Activated CD4-positive, alpha-beta T cell treated with anti-CD3 and anti-CD28 coated beads for 36 hours (primary cell): ENCODE data around the gene HDAC4. TPM values are rescaled to one million over a fixed set of nuclear protein-coding genes. Genes with fewer than 3 reads are reported as not detected.

Experiments used
- ATAC-seq: fragments of 200-7000 bp; cut with Tn5 transposase; one replicate; pipeline ENCODE4 v1.10.0; 2021; ENCODE audit warnings: mild to moderate bottlenecking, moderate library complexity
- CTCF ChIA-PET: fragments of 350-600 bp; sonication (Branson Sonifier 250); formaldehyde crosslinking; loops from one replicate; lab custom pipeline; 2021; ENCODE audit warnings: antibody characterized with exemption; lab: Charles Lee
- POLR2A ChIA-PET: fragments of 350-600 bp; sonication (Branson Sonifier 250); formaldehyde crosslinking; loops from one replicate; lab custom pipeline; 2021; ENCODE audit warnings: antibody characterized with exemption, inconsistent platforms; lab: Charles Lee
- DNase-seq: peaks from one replicate; pipeline ENCODE4 v3.0.0-alpha.2; 2020
- H3K27ac Mint-ChIP-seq: one replicate; pipeline ENCODE4 v1.8.0; 2021; ENCODE audit warnings: mixed read lengths
- H3K27me3 Mint-ChIP-seq: one replicate; pipeline ENCODE4 v1.8.0; 2021; ENCODE audit warnings: mixed read lengths
- H3K36me3 Mint-ChIP-seq: one replicate; pipeline ENCODE4 v1.8.0; 2021; ENCODE audit warnings: low read depth, mixed read lengths
- H3K4me1 Mint-ChIP-seq: one replicate; pipeline ENCODE4 v1.8.0; 2021; ENCODE audit warnings: mixed read lengths
- H3K4me3 Mint-ChIP-seq: one replicate; pipeline ENCODE4 v1.8.0; 2021; ENCODE audit warnings: mild to moderate bottlenecking, moderate library complexity, mixed read lengths
- H3K9me3 Mint-ChIP-seq: one replicate; pipeline ENCODE4 v1.8.0; 2021; ENCODE audit warnings: low read depth, mixed read lengths
- intact Hi-C, 2 experiments: fragments of 100-400 bp; cut with DNase I in 1 of 2; cut with micrococcal nuclease in 1 of 2; formaldehyde crosslinking; loops; one replicate each; pipeline versions ENCODE4 v1.14.2 to v1.15.1; 2022 to 2024; cut with DNase I, micrococcal nuclease
- total RNA-seq, 2 experiments: library from RNA; stranded (reverse); gene quantifications; one replicate each; pipeline ENCODE4 v1.2.3, GENCODE V29; 2021

Gene HDAC4
- total RNA-seq, 2 experiments from 2014 or later: 25.4 to 30.4 TPM

DNA sequence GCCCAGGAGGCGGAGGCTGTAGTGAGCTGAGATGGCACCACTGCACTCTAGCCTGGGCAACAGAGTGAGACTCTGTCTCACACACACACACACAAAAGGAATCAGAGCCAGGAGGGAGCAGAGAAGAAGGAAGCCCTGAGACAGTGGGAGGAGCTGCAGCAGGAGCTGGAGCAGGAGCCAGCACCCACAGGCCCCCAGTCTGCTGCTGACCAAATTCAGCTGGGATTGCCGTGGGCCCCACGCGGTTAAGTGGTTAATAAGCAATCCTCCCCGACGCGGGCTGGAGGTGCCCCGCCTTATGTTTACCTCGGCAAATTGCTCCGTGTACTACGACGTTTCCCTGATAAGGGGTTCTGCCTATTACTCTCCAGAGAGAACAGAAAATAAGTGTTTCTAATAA is 287.6 kb downstream of the HDAC4 start:
- intact Hi-C loops: no loop called here
- no peaks in the 10 kb centered on the region for H3K9me3 Mint-ChIP-seq
- DNase-seq: no peak
- POLR2A ChIA-PET: no interaction called here
- ATAC-seq: no peak
- CTCF ChIA-PET: no interaction called here
- peaks cover under 1% of the 10 kb centered on the region for H3K4me1 Mint-ChIP-seq
- no peak overlapping the region for H3K4me3 Mint-ChIP-seq
- peaks cover 11% of the 10 kb centered on the region for H3K36me3 Mint-ChIP-seq
- no peak overlapping the region for H3K27ac Mint-ChIP-seq
- no peaks in the 10 kb centered on the region for H3K27me3 Mint-ChIP-seq

DNA sequence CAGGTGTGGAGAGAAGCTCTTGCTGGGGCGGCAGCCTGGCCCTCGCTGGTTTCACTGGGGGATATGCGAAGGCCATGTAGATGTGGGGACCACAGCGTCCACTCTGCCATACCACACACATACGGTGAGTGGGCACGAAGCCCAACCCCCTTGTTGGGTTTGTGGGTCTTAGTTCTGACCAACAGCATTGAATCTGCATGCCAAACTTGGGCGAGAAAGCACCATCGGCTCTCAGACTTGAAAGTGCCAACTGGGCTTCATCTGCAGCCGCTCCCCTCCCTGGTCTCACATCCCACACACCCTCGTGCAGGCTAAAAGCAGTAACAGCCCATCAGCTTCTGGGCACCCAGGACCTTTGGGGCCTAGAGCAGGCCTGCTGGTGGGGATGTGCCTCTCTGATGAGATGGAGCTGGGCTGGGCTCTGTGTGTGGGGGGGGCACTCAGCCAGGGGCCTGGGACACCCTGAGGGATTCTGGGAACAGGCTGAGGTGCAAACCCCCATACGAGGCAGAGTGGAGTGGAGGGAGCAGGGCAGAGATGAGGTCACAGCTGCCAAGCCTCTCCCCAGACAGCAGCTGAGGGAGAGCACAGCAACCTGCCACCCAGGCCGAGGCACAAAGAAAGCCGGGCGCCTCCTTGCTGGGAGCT is 288.6 kb downstream of the HDAC4 start:
- ChIA-PET CTCF (no interaction called here), POLR2A (no interaction called here)
- no peak for ATAC-seq
- Mint-ChIP-seq H3K36me3 (peaks cover 11% of the 10 kb centered on the region), H3K4me3 (no peak overlapping the region), H3K27ac (no peak overlapping the region), H3K4me1 (no peaks in the 10 kb centered on the region), H3K27me3 (no peaks in the 10 kb centered on the region), H3K9me3 (no peaks in the 10 kb centered on the region)
- intact Hi-C loops: no loop called here
- DNase-seq: no peak

DNA sequence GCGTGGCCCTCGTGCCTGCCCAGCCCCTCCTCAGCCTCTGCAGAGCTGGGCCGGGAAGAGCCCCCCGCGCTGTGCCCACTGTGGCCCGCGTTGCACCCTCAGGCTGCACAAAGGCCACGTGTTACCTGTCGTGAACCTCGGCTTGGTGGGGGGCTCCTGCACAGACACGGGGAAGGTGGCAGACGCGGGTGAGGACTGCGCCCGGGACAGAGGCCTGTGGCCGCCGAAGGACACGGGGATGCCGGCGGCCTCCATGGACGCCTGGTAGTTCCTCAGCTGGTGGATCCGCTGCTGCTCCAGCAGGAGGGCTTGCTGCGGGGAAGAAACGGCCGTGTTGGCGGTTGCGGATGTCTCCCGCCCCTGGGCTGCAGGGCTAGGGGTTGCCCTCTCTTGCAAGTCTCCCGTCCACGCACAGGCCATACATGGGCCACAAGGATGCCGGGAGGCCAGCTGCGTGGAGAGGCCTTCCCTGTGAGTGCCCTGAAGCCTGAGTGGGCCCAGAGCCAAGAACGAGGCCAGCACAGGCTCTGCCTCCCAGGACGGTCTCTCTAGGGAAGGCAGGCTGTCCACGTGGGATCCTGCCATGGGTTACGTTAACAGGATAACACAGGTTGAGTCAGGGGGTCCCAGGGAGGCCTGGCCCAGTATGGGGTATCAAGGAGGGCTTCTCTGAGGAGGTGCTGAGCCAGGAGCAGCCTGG is 289.3 kb downstream of the HDAC4 start:
- ChIA-PET POLR2A (no interaction called here), CTCF (no interaction called here)
- ATAC-seq (no peak), DNase-seq (no peak)
- Mint-ChIP-seq H3K27ac (no peak overlapping the region), H3K9me3 (no peaks in the 10 kb centered on the region), H3K27me3 (no peaks in the 10 kb centered on the region), H3K4me1 (no peaks in the 10 kb centered on the region), H3K4me3 (no peak overlapping the region), H3K36me3 (peaks cover 10% of the 10 kb centered on the region)
- intact Hi-C loops: no loop called here

DNA sequence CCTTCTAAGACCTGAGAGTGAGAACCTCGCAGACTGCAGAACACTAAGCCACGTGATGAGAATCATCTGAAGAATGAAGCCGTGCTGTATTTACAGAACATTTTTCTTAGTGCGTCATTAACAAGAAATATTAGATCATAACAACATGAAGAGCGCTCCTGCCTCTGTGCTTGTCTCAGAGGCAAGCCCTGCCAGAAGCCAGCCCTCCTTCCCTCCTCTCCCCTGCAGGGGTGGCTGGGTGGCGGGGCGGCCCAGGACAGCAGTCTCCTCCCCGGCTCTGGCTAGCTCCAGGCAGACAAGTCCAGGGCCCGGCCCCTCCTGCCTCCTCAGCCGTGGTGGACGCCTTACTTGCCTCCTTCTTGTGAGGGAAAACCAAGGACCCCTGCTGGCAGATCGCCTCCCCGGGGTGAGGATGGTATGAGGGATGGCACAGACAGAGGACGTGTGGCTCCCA is 290.2 kb downstream of the HDAC4 start:
- DNase-seq: no peak
- ChIA-PET POLR2A (interaction anchor here (0.6 kb wide), 1 partner anchor 438 kb away, joined by 3 read pairs; no protein-coding TSS in a partner anchor), CTCF (no interaction called here)
- Mint-ChIP-seq H3K27ac (no peak overlapping the region), H3K27me3 (no peaks in the 10 kb centered on the region), H3K4me3 (no peak overlapping the region), H3K9me3 (no peaks in the 10 kb centered on the region), H3K4me1 (no peaks in the 10 kb centered on the region), H3K36me3 (peaks cover 10% of the 10 kb centered on the region)
- no peak for ATAC-seq
- intact Hi-C loops: no loop called here

- DNase-seq: no peak
- Mint-ChIP-seq H3K27ac (no peak overlapping the region), H3K36me3 (peaks cover 10% of the 10 kb centered on the region), H3K9me3 (no peaks in the 10 kb centered on the region), H3K4me3 (no peak overlapping the region), H3K4me1 (no peaks in the 10 kb centered on the region), H3K27me3 (no peaks in the 10 kb centered on the region)
- ChIA-PET POLR2A (interaction anchor here (0.6 kb wide), 1 partner anchor 439 kb away, joined by 3 read pairs; no protein-coding TSS in a partner anchor), CTCF (no interaction called here)
- intact Hi-C loops: no loop called here
- no peak for ATAC-seq
Observed at GRCh38 chr2:239109928-239110545, 290.8 kb downstream of the HDAC4 start.

GRCh38 chr2:239109041-239109927 is 291.5 kb downstream of the HDAC4 start:
- POLR2A ChIA-PET: no interaction called here
- Mint-ChIP-seq H3K27me3 (no peaks in the 10 kb centered on the region), H3K4me1 (no peaks in the 10 kb centered on the region), H3K27ac (no peak overlapping the region), H3K4me3 (no peak overlapping the region), H3K9me3 (no peaks in the 10 kb centered on the region), H3K36me3 (peaks cover 10% of the 10 kb centered on the region)
- CTCF ChIA-PET: no interaction called here
- ATAC-seq: no peak
- intact Hi-C loops: no loop called here
- DNase-seq: no peak

DNA sequence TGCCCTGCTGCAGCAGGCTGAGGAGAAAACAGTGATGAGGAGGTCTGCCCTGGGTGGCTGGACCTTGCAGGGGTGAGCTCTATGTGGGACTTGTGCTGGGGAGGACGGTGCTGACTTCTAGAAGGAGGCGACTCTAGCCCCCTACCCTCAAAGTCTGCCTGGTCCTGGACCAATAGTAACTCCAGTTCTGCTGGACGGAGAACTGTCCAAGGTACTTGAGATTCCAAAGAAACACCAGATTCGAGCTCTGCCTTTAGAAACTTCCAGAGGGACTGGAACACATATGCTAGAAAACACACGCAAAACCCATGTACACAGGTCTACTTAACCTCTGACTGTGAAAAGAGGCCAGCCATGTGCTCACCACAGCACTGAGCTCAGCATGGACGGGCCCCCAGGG is 292.4 kb downstream of the HDAC4 start:
- DNase-seq (no peak), ATAC-seq (no peak)
- Mint-ChIP-seq H3K4me1 (no peaks in the 10 kb centered on the region), H3K9me3 (no peaks in the 10 kb centered on the region), H3K27me3 (no peaks in the 10 kb centered on the region), H3K36me3 (peaks cover 10% of the 10 kb centered on the region), H3K27ac (no peak overlapping the region), H3K4me3 (no peak overlapping the region)
- intact Hi-C loops: no loop called here
- ChIA-PET CTCF (no interaction called here), POLR2A (no interaction called here)

- ChIA-PET POLR2A (no interaction called here), CTCF (no interaction called here)
- ATAC-seq (no peak), DNase-seq (no peak)
- Mint-ChIP-seq H3K4me1 (no peaks in the 10 kb centered on the region), H3K27me3 (no peaks in the 10 kb centered on the region), H3K27ac (no peak overlapping the region), H3K9me3 (no peaks in the 10 kb centered on the region), H3K4me3 (no peak overlapping the region), H3K36me3 (peaks cover 10% of the 10 kb centered on the region)
- intact Hi-C loops: no loop called here
Observed at GRCh38 chr2:239107936-239108335, 292.9 kb downstream of the HDAC4 start.

GRCh38 chr2:239106966-239107365 is 293.9 kb downstream of the HDAC4 start:
- ATAC-seq: no peak
- DNase-seq: no peak
- Mint-ChIP-seq H3K4me3 (no peak overlapping the region), H3K9me3 (no peaks in the 10 kb centered on the region), H3K36me3 (peaks cover 10% of the 10 kb centered on the region), H3K27me3 (no peaks in the 10 kb centered on the region), H3K4me1 (no peaks in the 10 kb centered on the region), H3K27ac (no peak overlapping the region)
- POLR2A ChIA-PET: no interaction called here
- CTCF ChIA-PET: no interaction called here
- intact Hi-C loops: loop anchor here in 1 of 2 experiments (1.0 kb wide), 1 partner anchor 72 kb away; no protein-coding TSS in a partner anchor

GRCh38 chr2:239106314-239106908 is 294.4 kb downstream of the HDAC4 start:
- ChIA-PET CTCF (interaction anchor here (1.3 kb wide), 1 partner anchor 11 kb away, joined by 5 read pairs; no protein-coding TSS in a partner anchor), POLR2A (no interaction called here)
- Mint-ChIP-seq H3K36me3 (peaks cover 10% of the 10 kb centered on the region), H3K4me3 (no peak overlapping the region), H3K4me1 (no peaks in the 10 kb centered on the region), H3K27me3 (no peaks in the 10 kb centered on the region), H3K27ac (no peak overlapping the region), H3K9me3 (no peaks in the 10 kb centered on the region)
- DNase-seq (peak; percentile 48), ATAC-seq (peak; percentile 39)
- intact Hi-C loops: loop anchor here in 1 of 2 experiments (1.0 kb wide), 1 partner anchor 71 kb away; no protein-coding TSS in a partner anchor

DNA sequence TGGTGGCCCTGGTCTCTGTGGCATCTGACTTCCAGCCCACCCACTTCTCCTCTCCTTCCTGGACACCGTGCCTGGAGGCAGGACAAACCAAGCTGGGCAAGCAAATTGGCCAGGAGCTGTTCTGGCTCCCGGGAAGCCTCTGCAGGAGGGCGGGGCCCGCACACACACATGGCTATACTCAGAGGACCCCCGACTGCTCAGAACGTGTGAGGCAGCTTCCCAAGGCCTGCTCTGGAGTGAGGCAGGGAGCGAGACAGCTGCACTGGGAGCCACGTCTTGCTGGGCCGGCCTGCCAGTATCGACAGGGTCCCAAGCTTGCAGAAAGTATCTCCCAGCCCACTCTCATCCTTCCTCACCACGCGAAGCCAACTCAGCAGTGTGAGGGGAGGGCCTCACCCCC is 295.6 kb downstream of the HDAC4 start:
- no peak for DNase-seq
- Mint-ChIP-seq H3K27me3 (no peaks in the 10 kb centered on the region), H3K4me3 (no peak overlapping the region), H3K27ac (no peak overlapping the region), H3K36me3 (peaks cover 7% of the 10 kb centered on the region), H3K9me3 (no peaks in the 10 kb centered on the region), H3K4me1 (no peaks in the 10 kb centered on the region)
- intact Hi-C loops: no loop called here
- POLR2A ChIA-PET: no interaction called here
- ATAC-seq: no peak
- CTCF ChIA-PET: interaction anchor here (0.7 to 1.3 kb wide), 2 partner anchors 12 to 84 kb away, joined by 3 to 5 read pairs; no protein-coding TSS in a partner anchor
